HepG2 (cell line): Measurements from ENCODE around the gene WNK1. TPM values are rescaled to one million over a fixed set of nuclear protein-coding genes. Genes with fewer than 3 reads are reported as not detected.
"Not testable (repeated sequence)": the region's sequence is repeated elsewhere in the genome, so short reads cannot be mapped to it uniquely, and the experiment has no call there.

Source experiments
- ATAC-seq: fragments of 200-7000 bp; cut with Tn5 transposase; 3 replicates; pipeline ENCODE4 v1.9.1; 2020; ENCODE audit warnings: mild to moderate bottlenecking, moderate library complexity
- BruUV-seq: library from RNA; stranded (reverse); fragments of 400-500 nt; replicated peaks from 2 replicates; lab custom pipeline; 2021; lab: Mats Ljungman, UMichigan
- CTCF ChIA-PET: fragments of 300-600 bp; formaldehyde crosslinking; extraction: SDS; loops from one replicate; lab custom pipeline; 2021; ENCODE audit warnings: low total read pairs, inconsistent platforms, low intra/inter-chr PET ratio; lab: Yijun Ruan, JAX
- POLR2A ChIA-PET: fragments of 350-600 bp; sonication (Branson Sonifier 250); formaldehyde crosslinking; loops from one replicate; lab custom pipeline; 2020; ENCODE audit warnings: antibody characterized with exemption, inconsistent platforms; lab: Yijun Ruan, JAX
- DNase-seq: peaks from one replicate; pipeline ENCODE4 v3.0.0-alpha.2; 2015; ENCODE audit warnings: low spot score
- FAIRE-seq: peaks from 3 replicates; lab custom pipeline; 2011; peaks lifted over from hg19 to GRCh38; lab: Jason Lieb, UNC
- H2AFZ ChIP-seq: one replicate; pipeline ENCODE4 v1.6.1; 2011; ENCODE audit warnings: low read length, inconsistent platforms
- H3K27ac ChIP-seq: fragments of 300-600 bp; 3 replicates; pipeline ENCODE4 v1.8.0; 2011; ENCODE audit warnings: mixed run types, mild to moderate bottlenecking, mixed read lengths, low read length, inconsistent platforms; ENCODE audit not compliant: insufficient read depth; ENCODE audit errors: extremely low read length
- H3K27me3 ChIP-seq, 2 experiments: fragments of 200-600 bp in 1 of 2; 2 replicates in 1 of 2; 3 replicates in 1 of 2; pipeline versions ENCODE4 v1.6.0 to v1.8.0; 2011; ENCODE audit warnings: low read length in 2 of 2, mild to moderate bottlenecking in 2 of 2, moderate library complexity in 2 of 2, inconsistent platforms in 1 of 2; ENCODE audit not compliant: insufficient read depth in 2 of 2, control insufficient read depth in 1 of 2
- H3K36me3 ChIP-seq, 2 experiments: fragments of 200-600 bp in 1 of 2; replicated peaks in 1 of 2; 2 replicates in 1 of 2; 3 replicates in 1 of 2; pipeline versions ENCODE4 v1.5.1 to v1.8.0; 2011; ENCODE audit warnings: low read length in 2 of 2, inconsistent platforms in 1 of 2; ENCODE audit not compliant: insufficient read depth in 2 of 2, control insufficient read depth in 1 of 2
- H3K4me1 ChIP-seq: 2 replicates; pipeline ENCODE4 v1.5.1; 2012; ENCODE audit warnings: low read length, inconsistent platforms; ENCODE audit not compliant: insufficient read depth
- H3K4me2 ChIP-seq: 2 replicates; pipeline ENCODE4 v1.6.0; 2011; ENCODE audit warnings: low read depth, low read length, inconsistent platforms
- H3K4me3 ChIP-seq, 3 experiments: fragments of 200-600 bp in 1 of 3; sonication (generic), shearing (Covaris generic) in 1 of 3; replicated peaks in 1 of 3; 2 replicates each; pipeline ENCODE4 v1.5.1; 2011 to 2016; ENCODE audit warnings: low read length in 3 of 3, inconsistent platforms in 2 of 3, low read depth in 2 of 3, mild to moderate bottlenecking in 2 of 3, control low read depth in 1 of 3, mixed read lengths in 1 of 3; ENCODE audit not compliant: insufficient read depth in 1 of 3
- H3K79me2 ChIP-seq: one replicate; pipeline ENCODE4 v1.6.1; 2011; ENCODE audit warnings: low read length, inconsistent platforms; ENCODE audit not compliant: insufficient read depth
- H3K9ac ChIP-seq: 2 replicates; pipeline ENCODE4 v1.6.0; 2011; ENCODE audit warnings: mild to moderate bottlenecking, low read depth, low read length, inconsistent platforms; ENCODE audit not compliant: insufficient read depth
- H3K9me3 ChIP-seq: 2 replicates; pipeline ENCODE4 v1.5.1; 2012; ENCODE audit warnings: mild to moderate bottlenecking, low read length
- H4K20me1 ChIP-seq: 2 replicates; pipeline ENCODE4 v1.6.0; 2011; ENCODE audit warnings: inconsistent platforms, mild to moderate bottlenecking, low read length, moderate library complexity; ENCODE audit not compliant: insufficient read depth
- NR2F6 ChIP-seq, 2 experiments: IDR thresholded peaks; 2 replicates each; pipeline ENCODE4 v1.6.1; 2016; ENCODE audit warnings: antibody characterized with exemption in 1 of 2, mild to moderate bottlenecking in 1 of 2
- WGBS: methylation state at CpG from one replicate; pipeline ENCODE4 v1.1.6; 2017; ENCODE audit warnings: low lambda C conversion rate; 5-methylcytosine and 5-hydroxymethylcytosine counted together
- in situ Hi-C: cut with HindIII; loops from 2 replicates; pipeline ENCODE4 v1.10.0; 2017; ENCODE audit warnings: low pct_unique_long_range_greater_than_20kb; ENCODE audit not compliant: extremely low pct_ligation_motif_present
- intact Hi-C: fragments of 100-400 bp; cut with micrococcal nuclease; formaldehyde crosslinking; loops from one replicate; pipeline ENCODE4 v1.10.0; 2022; ENCODE audit not compliant: unreplicated experiment
- polyA plus RNA-seq, 8 experiments: library from polyadenylated mRNA; depleted of rRNA in 3 of 8; stranded (reverse) in 7 of 8; unstranded in 1 of 8; fragments of >200 nt; fragmentation: Illumina TruSeq in 4 of 8; extraction: Trizol in 4 of 8; gene quantifications; 2 replicates each; pipeline versions ENCODE4 v1.2.1 to v1.2.3, GENCODE V29; 2011 to 2016; ENCODE audit warnings: low read depth in 4 of 8, missing spikeins in 1 of 8, mixed read lengths in 1 of 8; ENCODE audit not compliant: insufficient read depth in 1 of 8
- total RNA-seq, 5 experiments: library from RNA; depleted of rRNA; stranded (reverse); fragments of >200 nt; fragmentation: Illumina TruSeq; extraction: Trizol; gene quantifications; 2 replicates each; pipeline ENCODE4 v1.2.3, GENCODE V29; 2016; ENCODE audit warnings: low read depth in 1 of 5
- TF ChIP-seq, protein P1 (sequence below): sonication (generic); formaldehyde crosslinking; IDR thresholded peaks from 2 replicates; pipeline ENCODE4 v1.9.0; 2021; ENCODE audit warnings: mild to moderate bottlenecking, missing genetic modification reagents

WNK1 gene
- total and polyA plus RNA-seq, 2 of the 13 experiments (the other 11 are each of a cell fraction or from before 2014, with no cell fraction given): 31.1 to 54.8 TPM

GRCh38 chr12:775973-776771 lies 23.8 kb downstream of the WNK1 start (continued):
- TF ChIP-seq, protein P1, sequence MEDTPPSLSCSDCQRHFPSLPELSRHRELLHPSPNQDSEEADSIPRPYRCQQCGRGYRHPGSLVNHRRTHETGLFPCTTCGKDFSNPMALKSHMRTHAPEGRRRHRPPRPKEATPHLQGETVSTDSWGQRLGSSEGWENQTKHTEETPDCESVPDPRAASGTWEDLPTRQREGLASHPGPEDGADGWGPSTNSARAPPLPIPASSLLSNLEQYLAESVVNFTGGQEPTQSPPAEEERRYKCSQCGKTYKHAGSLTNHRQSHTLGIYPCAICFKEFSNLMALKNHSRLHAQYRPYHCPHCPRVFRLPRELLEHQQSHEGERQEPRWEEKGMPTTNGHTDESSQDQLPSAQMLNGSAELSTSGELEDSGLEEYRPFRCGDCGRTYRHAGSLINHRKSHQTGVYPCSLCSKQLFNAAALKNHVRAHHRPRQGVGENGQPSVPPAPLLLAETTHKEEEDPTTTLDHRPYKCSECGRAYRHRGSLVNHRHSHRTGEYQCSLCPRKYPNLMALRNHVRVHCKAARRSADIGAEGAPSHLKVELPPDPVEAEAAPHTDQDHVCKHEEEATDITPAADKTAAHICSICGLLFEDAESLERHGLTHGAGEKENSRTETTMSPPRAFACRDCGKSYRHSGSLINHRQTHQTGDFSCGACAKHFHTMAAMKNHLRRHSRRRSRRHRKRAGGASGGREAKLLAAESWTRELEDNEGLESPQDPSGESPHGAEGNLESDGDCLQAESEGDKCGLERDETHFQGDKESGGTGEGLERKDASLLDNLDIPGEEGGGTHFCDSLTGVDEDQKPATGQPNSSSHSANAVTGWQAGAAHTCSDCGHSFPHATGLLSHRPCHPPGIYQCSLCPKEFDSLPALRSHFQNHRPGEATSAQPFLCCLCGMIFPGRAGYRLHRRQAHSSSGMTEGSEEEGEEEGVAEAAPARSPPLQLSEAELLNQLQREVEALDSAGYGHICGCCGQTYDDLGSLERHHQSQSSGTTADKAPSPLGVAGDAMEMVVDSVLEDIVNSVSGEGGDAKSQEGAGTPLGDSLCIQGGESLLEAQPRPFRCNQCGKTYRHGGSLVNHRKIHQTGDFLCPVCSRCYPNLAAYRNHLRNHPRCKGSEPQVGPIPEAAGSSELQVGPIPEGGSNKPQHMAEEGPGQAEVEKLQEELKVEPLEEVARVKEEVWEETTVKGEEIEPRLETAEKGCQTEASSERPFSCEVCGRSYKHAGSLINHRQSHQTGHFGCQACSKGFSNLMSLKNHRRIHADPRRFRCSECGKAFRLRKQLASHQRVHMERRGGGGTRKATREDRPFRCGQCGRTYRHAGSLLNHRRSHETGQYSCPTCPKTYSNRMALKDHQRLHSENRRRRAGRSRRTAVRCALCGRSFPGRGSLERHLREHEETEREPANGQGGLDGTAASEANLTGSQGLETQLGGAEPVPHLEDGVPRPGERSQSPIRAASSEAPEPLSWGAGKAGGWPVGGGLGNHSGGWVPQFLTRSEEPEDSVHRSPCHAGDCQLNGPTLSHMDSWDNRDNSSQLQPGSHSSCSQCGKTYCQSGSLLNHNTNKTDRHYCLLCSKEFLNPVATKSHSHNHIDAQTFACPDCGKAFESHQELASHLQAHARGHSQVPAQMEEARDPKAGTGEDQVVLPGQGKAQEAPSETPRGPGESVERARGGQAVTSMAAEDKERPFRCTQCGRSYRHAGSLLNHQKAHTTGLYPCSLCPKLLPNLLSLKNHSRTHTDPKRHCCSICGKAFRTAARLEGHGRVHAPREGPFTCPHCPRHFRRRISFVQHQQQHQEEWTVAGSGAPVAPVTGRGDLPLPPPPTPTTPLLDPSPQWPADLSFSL (CRISPR knock-in tag): peak; percentile 63; the same call in 1 of the 2 replicates

GRCh38 chr12:776772-777373 lies 24.5 kb downstream of the WNK1 start:
- TF ChIP-seq NR2F6 (IDR thresholded peaks at IDR 0.05): peak; percentile 50; the same call in 1 of the 2 replicates
- DNase-seq; BruUV-seq; CTCF ChIA-PET; H3K36me3 ChIP-seq; H3K27me3 ChIP-seq; H3K4me3 ChIP-seq; in situ Hi-C loops; intact Hi-C loops; H3K4me2 ChIP-seq; H3K27ac ChIP-seq; FAIRE-seq; H3K9ac ChIP-seq; H3K9me3 ChIP-seq; H2AFZ ChIP-seq; TF ChIP-seq NR2F6 (CRISPR knock-in tag; IDR thresholded peaks at IDR 0.05): not testable (repeated sequence)
- POLR2A ChIA-PET: interaction anchor here (0.7 kb wide), 1 partner anchor 225 kb away, joined by 3 read pairs; no protein-coding TSS in a partner anchor
- peaks cover 96% of the 10 kb centered on the region for H3K79me2 ChIP-seq
- peaks cover 82% of the 10 kb centered on the region for H3K4me1 ChIP-seq
- WGBS: 91% methylated on average over 4 of the region's 5 CpGs
- H4K20me1 ChIP-seq: peaks cover 82% of the 10 kb centered on the region
- ATAC-seq: peak; percentile 51; the same call in 1 of the 3 replicates
